GM21447 (cell line): ENCODE data around the gene C1orf74.

Source experiments
- ATAC-seq: cut with Tn5 transposase; IDR thresholded peaks from one replicate; pipeline ENCODE4 v1.9.1; 2021; ENCODE audit not compliant: unreplicated experiment

The C1orf74 gene

GRCh38 chr1:209784265-209785169 lies at the start of gene C1orf74:
Gene C1orf74 (minus strand): TSS chr1:209784559. CDS start chr1:209783634, 925 bp downstream.
- peak; percentile 99 for ATAC-seq

- no peak for ATAC-seq
These were observed 47.3 kb upstream of the C1orf74 start for GRCh38 chr1:209831615-209832014.

- ATAC-seq, result no peak
These were observed 46.4 kb upstream of the C1orf74 start for GRCh38 chr1:209830722-209831121.

GRCh38 chr1:209829716-209830115 lies 45.4 kb upstream of the C1orf74 start:
- ATAC-seq, result no peak

- peak; percentile 86 for ATAC-seq
These were observed 43.3 kb upstream of the C1orf74 start, which contains the start of gene UTP25 for GRCh38 chr1:209827384-209828262. Gene UTP25 (plus strand): TSS chr1:209827972. CDS start chr1:209828064, 92 bp downstream.

GRCh38 chr1:209825591-209826434 lies 41.5 kb upstream of the C1orf74 start:
- no peak for ATAC-seq

- ATAC-seq, result no peak
These were observed 39.0 kb upstream of the C1orf74 start for GRCh38 chr1:209823143-209824041.

- ATAC-seq, result no peak
These were observed 38.3 kb upstream of the C1orf74 start for GRCh38 chr1:209822706-209823105.

GRCh38 chr1:209820986-209821385 lies 36.6 kb upstream of the C1orf74 start:
- no peak for ATAC-seq

GRCh38 chr1:209819058-209819457 lies 34.7 kb upstream of the C1orf74 start:
- ATAC-seq, result no peak

GRCh38 chr1:209817691-209818090 lies 33.3 kb upstream of the C1orf74 start:
- ATAC-seq, result no peak

GRCh38 chr1:209816923-209817322 lies 32.6 kb upstream of the C1orf74 start:
- no peak for ATAC-seq

- ATAC-seq, result no peak
These were observed 31.6 kb upstream of the C1orf74 start for GRCh38 chr1:209815931-209816341.

- ATAC-seq, result no peak
These were observed 31.1 kb upstream of the C1orf74 start for GRCh38 chr1:209815490-209815889.

- no peak for ATAC-seq
These were observed 29.5 kb upstream of the C1orf74 start for GRCh38 chr1:209813902-209814301.

GRCh38 chr1:209810783-209811182 lies 26.4 kb upstream of the C1orf74 start:
- ATAC-seq, result no peak

GRCh38 chr1:209809611-209810010 lies 25.3 kb upstream of the C1orf74 start:
- ATAC-seq, result no peak

GRCh38 chr1:209808059-209808581 lies 23.8 kb upstream of the C1orf74 start:
- no peak for ATAC-seq

GRCh38 chr1:209807509-209807908 lies 23.1 kb upstream of the C1orf74 start:
- ATAC-seq, result no peak
